Muscle of leg (tissue), 11 donors: ENCODE measurements around the gene ARHGAP24. TPM values are rescaled to one million over a fixed set of nuclear protein-coding genes. Genes with fewer than 3 reads are reported as not detected.
"Not testable (repeated sequence)": the region's sequence is repeated elsewhere in the genome, so short reads cannot be mapped to it uniquely, and the experiment has no call there.

ENCODE experiments used
- DNase-seq: peaks from one replicate; pipeline ENCODE4 v3.0.0; 2013
- H3K27ac ChIP-seq: one replicate; pipeline ENCODE4 v1.5.1; 2013; ENCODE audit warnings: mild to moderate bottlenecking, low read length, control low read depth
- H3K27me3 ChIP-seq: one replicate; pipeline ENCODE4 v1.6.1; 2013; ENCODE audit warnings: low read length; ENCODE audit not compliant: control insufficient read depth, insufficient read depth
- H3K36me3 ChIP-seq: one replicate; pipeline ENCODE4 v1.6.1; 2013; ENCODE audit warnings: low read length; ENCODE audit not compliant: control insufficient read depth, insufficient read depth
- H3K4me1 ChIP-seq: one replicate; pipeline ENCODE4 v1.6.1; 2013; ENCODE audit warnings: low read length; ENCODE audit not compliant: control insufficient read depth, insufficient read depth
- H3K4me3 ChIP-seq: one replicate; pipeline ENCODE4 v1.5.1; 2013; ENCODE audit warnings: low read length, control low read depth
- H3K9me3 ChIP-seq: replicated peaks from 2 replicates; pipeline ENCODE4 v1.6.1; 2013; ENCODE audit warnings: low read depth, low read length; ENCODE audit not compliant: control insufficient read depth
- WGBS: methylation state at CpG from one replicate; pipeline ENCODE4 v1.1.5; 2013; ENCODE audit warnings: missing lambda C conversion rate; ENCODE audit not compliant: insufficient coverage; 5-methylcytosine and 5-hydroxymethylcytosine counted together
- polyA plus RNA-seq, 8 donors: library from polyadenylated mRNA; unstranded; fragments of 120-200 nt; gene quantifications; one replicate each; pipeline versions ENCODE4 v1.2.1 to v1.2.3, GENCODE V29; 2013; ENCODE audit warnings: inconsistent platforms in 1 of 8, low replicate concordance in 1 of 8; ENCODE audit not compliant: insufficient read length in 8 of 8, insufficient read depth in 1 of 8
- total RNA-seq: library from RNA; stranded (reverse); fragments of 120-200 nt; gene quantifications from one replicate; pipeline ENCODE4 v1.2.4, GENCODE V29; 2013

The ARHGAP24 gene
- total and polyA plus RNA-seq, 9 donors = 39.8 to 66.1 (median 48.9) TPM

DNA sequence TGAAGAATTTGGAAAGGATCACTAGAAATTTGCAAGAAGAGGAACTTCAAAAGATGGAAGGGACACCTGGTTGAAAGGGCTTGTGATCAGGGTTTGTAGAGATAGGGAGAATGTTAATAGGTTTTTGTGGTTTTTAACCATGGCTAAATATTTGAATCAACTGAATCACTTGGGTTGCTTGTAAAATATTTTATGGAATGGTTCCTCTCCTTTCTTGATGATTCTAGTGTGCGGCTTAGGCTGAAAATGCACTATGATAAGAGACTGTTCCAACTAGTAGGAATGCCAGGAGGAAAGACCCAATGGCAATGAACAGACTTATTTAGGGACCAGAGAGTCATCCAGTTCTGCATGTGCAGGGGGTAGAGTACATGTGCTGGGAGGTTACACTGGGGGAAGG lies 408.2 kb downstream of the ARHGAP24 start:
- Histone ChIP-seq H3K36me3 (peaks cover 3% of the 10 kb centered on the region), H3K27ac (no peak overlapping the region), H3K4me3 (no peak overlapping the region), H3K9me3 (no peaks in the 10 kb centered on the region), H3K4me1 (no peaks in the 10 kb centered on the region), H3K27me3 (no peaks in the 10 kb centered on the region)
- WGBS = no CpG with 5 or more reads among the region's 1 CpG
- DNase-seq = no peak

DNA sequence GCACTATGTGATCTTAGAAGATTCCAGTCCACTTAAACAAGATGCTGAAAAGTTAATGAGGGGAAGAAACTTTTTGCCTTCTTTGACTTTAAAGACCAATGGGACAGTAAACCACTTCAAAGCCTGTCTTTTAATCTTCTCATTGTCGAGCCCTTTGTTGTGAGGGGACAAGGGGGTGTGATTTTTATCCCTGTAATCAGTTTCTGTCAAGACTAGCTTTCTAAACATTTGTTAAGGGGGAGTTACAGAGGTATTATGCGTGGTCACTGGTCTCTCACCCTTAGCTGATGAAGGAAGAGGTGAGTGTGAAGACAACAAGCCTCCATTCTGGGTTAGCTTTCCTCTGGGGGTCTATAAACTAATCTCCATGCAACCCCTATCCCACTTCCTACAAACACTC lies 409.3 kb downstream of the ARHGAP24 start:
- DNase-seq = no peak
- peaks cover 3% of the 10 kb centered on the region for H3K36me3 ChIP-seq
- no peaks in the 10 kb centered on the region for H3K27me3 ChIP-seq
- H3K9me3 ChIP-seq = no peaks in the 10 kb centered on the region
- H3K4me3 ChIP-seq = no peak overlapping the region
- WGBS = no CpG with 5 or more reads among the region's 2 CpGs
- H3K27ac ChIP-seq = no peak overlapping the region
- H3K4me1 ChIP-seq = no peaks in the 10 kb centered on the region

DNA sequence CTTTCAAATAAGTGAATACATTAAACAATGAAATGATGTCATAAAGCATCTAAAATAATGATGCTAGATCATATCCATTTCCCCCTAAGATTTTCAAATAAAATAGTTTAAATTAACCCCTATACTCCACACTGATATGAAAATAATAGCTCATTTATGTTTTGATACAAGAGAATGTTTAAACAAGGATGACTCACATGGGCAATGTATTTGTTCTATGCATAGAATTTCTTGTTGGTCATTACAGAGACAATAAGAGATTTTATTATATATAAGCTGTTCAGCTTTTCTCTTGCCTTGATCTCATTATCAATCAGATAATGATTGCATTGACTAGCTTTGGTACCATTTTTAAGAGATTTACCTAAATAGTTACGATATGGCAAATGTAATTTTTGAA lies 411.7 kb downstream of the ARHGAP24 start:
- H3K4me1 ChIP-seq = no peaks in the 10 kb centered on the region
- peaks cover 3% of the 10 kb centered on the region for H3K9me3 ChIP-seq
- no peaks in the 10 kb centered on the region for H3K36me3 ChIP-seq
- no CpG with 5 or more reads among the region's 1 CpG for WGBS
- no peaks in the 10 kb centered on the region for H3K27me3 ChIP-seq
- H3K4me3 ChIP-seq = no peak overlapping the region
- H3K27ac ChIP-seq = no peak overlapping the region
- DNase-seq = no peak

DNA sequence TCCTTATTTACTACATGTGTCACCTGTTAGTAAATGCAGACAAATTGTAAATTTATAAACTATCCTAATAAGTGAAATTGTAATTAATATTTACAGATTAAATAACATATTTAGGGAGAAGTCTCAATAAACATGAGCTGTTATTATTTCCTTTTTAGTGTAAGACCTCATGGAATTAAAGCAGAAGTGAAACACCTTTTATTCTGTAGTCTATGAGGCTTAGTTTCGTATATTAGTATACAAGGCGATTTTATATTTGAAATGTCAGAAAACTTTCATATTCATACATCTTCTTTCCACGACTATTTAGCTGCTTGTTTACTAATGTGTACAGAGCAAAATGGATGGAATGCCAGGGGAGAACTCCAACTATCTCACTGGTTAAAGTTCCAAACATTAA lies 414.4 kb downstream of the ARHGAP24 start:
- Histone ChIP-seq H3K9me3 (peaks cover 3% of the 10 kb centered on the region), H3K4me1 (no peaks in the 10 kb centered on the region), H3K27ac (no peak overlapping the region), H3K4me3 (no peak overlapping the region), H3K27me3 (no peaks in the 10 kb centered on the region), H3K36me3 (no peaks in the 10 kb centered on the region)
- no peak for DNase-seq
- WGBS = no CpG with 5 or more reads among the region's 3 CpGs

DNA sequence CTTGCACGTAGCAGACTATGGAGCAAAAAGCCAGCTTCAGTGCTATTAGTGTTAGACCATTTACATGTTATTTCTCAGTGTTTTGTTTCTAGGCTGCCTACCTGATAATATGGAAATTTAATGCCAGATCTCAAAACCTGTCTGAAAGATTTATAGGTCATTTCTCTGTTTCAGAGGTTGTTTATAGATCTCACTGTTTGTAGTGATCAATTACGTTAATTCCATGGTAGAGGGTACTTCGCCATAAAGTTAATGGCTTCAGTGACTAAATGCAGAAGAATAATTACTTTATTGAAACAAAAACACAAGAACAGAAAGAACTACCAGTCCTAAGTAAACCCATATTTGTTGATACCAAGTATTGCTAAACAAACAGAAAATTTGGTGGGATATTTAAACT lies 420.8 kb downstream of the ARHGAP24 start:
- Histone ChIP-seq H3K9me3 (peaks cover 3% of the 10 kb centered on the region), H3K27me3 (no peaks in the 10 kb centered on the region), H3K4me1 (no peaks in the 10 kb centered on the region), H3K27ac (no peak overlapping the region), H3K4me3 (no peak overlapping the region), H3K36me3 (no peaks in the 10 kb centered on the region)
- no CpG with 5 or more reads among the region's 3 CpGs for WGBS
- DNase-seq = no peak

DNA sequence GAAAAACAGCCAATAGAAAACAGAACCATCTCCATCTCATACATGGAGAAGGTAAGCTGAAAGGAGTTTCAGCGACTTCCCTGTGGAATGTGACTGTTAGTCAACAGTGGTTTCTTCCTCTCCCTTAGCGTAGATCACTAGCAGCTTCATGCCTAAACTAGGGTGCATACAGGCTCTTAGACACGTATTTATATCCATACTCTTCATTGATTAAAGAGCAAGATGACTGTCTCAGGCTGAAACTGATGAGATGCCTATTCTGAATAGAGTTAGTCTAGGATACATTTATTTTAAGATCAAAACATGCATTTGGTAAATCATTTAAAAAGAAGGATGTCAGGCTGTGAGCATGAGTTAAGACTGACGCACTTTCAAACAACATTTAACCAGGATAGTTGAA lies 423.3 kb downstream of the ARHGAP24 start:
- no CpG with 5 or more reads among the region's 4 CpGs for WGBS
- Histone ChIP-seq H3K27me3 (no peaks in the 10 kb centered on the region), H3K4me1 (no peaks in the 10 kb centered on the region), H3K4me3 (no peak overlapping the region), H3K36me3 (no peaks in the 10 kb centered on the region), H3K27ac (no peak overlapping the region), H3K9me3 (no peaks in the 10 kb centered on the region)
- no peak for DNase-seq

DNA sequence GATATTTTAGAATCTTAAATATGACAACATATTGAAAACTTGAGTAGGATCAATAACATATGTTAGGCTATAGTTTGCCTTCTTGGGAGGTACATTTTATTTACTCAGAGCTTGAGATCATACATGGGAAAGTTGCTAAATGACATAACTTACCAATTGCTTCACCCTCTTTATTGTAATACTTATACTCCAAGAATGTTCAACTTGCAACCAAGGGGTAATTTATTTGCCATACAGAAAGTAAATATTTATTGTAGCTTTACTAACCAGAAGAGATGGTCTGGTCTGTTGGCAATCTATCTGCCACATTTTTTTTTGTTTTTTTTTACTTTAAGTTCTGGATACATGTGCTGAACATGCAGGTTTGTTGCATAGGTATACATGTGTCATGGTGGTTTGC lies 426.6 kb downstream of the ARHGAP24 start:
- no peaks in the 10 kb centered on the region for H3K27me3 ChIP-seq
- no peaks in the 10 kb centered on the region for H3K36me3 ChIP-seq
- no peak for DNase-seq
- no peaks in the 10 kb centered on the region for H3K9me3 ChIP-seq
- H3K4me3 ChIP-seq = no peak overlapping the region
- no peak overlapping the region for H3K27ac ChIP-seq
- no peaks in the 10 kb centered on the region for H3K4me1 ChIP-seq

DNA sequence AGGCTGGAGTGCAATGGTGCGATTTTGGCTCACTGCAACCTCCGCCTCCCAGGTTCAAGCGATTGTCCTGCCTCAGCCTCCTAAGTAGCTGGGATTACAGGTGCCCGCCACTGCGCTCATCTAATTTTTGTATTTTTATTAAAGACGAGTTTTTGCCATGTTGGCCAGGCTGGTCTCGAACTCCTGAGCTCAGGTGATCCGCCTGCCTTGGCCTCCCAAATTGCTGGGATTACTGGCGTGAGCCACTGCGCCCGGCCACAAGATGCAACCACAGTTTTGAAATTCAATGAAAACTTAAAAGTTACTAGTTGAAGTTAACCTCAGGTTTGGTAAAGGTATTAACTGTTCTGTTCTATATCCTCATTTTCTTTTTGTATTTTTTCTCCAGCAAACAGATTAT lies 427.7 kb downstream of the ARHGAP24 start:
- not testable (repeated sequence) for H3K4me3 ChIP-seq, H3K36me3 ChIP-seq, H3K4me1 ChIP-seq, H3K27me3 ChIP-seq, DNase-seq, H3K9me3 ChIP-seq, H3K27ac ChIP-seq
- WGBS = 100% methylated on average over 7 of the region's 11 CpGs

DNA sequence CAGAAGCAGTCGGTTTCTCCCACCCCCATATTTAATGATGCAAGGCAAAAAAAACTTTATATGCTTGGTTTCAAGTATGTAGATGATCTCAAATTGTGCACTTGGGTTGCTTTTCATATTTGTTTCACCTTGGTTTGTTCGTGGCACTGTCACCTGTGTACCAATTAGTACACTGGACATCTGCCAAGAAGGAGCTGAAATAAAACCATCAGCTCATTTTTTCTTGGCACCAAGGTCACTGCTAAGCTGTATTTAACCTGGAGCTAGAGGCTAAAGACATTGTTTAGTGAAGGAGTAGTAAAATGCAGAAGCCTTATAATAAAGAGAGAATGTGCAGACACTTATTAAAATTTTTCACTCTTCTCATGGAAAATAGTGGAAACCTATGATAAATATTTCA lies 430.8 kb downstream of the ARHGAP24 start:
- no peaks in the 10 kb centered on the region for H3K9me3 ChIP-seq
- no peaks in the 10 kb centered on the region for H3K4me1 ChIP-seq
- H3K4me3 ChIP-seq = no peak overlapping the region
- 75% methylated on average over 1 of the region's 2 CpGs for WGBS
- H3K36me3 ChIP-seq = no peaks in the 10 kb centered on the region
- no peak overlapping the region for H3K27ac ChIP-seq
- H3K27me3 ChIP-seq = no peaks in the 10 kb centered on the region
- no peak for DNase-seq

DNA sequence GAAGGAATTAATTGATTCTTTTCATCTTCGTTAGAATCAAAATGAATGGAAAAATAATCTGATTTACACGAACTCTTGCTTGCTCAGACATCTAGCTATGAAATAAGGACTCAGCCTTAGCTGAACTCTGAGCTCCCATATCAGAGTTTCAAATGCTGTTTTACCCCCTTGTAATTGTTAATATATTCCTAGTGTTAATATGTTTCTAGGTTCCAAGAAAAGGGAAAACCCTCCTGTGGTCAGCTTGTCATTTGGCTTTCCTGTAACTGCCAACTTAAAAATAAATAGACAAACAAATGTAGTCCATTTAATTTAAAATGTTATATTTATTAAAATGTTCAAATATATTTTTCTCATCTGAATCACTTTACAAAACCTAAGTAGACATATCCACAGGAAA lies 432.1 kb downstream of the ARHGAP24 start:
- Histone ChIP-seq H3K27ac (no peak overlapping the region), H3K27me3 (no peaks in the 10 kb centered on the region), H3K4me3 (no peak overlapping the region), H3K36me3 (no peaks in the 10 kb centered on the region), H3K4me1 (no peaks in the 10 kb centered on the region), H3K9me3 (no peaks in the 10 kb centered on the region)
- DNase-seq = no peak
- no CpG with 5 or more reads among the region's 2 CpGs for WGBS

DNA sequence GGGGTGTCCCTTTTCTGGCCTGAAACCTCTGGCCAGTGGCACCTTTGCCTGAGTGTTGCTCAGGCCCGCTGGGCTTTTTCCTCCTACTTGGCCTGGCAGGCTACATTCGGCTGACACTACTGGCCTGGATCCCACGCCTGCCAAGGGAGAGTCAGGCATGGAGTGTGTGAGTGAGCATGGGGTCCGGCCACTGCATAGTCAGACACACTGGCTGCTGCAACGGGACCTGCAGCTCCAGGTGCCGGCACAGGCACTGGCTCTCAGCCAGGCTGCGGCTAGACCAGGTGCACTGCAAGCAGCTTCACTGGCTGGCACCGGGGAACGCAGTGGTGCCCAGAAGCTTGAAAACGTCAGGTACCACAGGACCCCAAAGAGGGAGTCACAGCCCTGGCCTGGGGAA lies 434.9 kb downstream of the ARHGAP24 start:
- no peak for DNase-seq
- Histone ChIP-seq H3K36me3 (no peaks in the 10 kb centered on the region), H3K4me3 (no peak overlapping the region), H3K9me3 (no peaks in the 10 kb centered on the region), H3K27me3 (no peaks in the 10 kb centered on the region), H3K27ac (no peak overlapping the region), H3K4me1 (no peaks in the 10 kb centered on the region)
- WGBS = 85% methylated on average over 10 of the region's 10 CpGs
